Erythroblast (primary cell): ENCODE results near the gene RAB11FIP4.

ENCODE experiments used
- GATA1 ChIP-seq: IDR thresholded peaks from 2 replicates; pipeline ENCODE4 v1.6.1; 2011; ENCODE audit warnings: low read depth, mild to moderate bottlenecking, control low read depth, low read length, moderate library complexity
- POLR2A ChIP-seq: IDR thresholded peaks from 2 replicates; pipeline ENCODE4 v1.6.1; 2011; ENCODE audit warnings: mild to moderate bottlenecking, low read length

DNA sequence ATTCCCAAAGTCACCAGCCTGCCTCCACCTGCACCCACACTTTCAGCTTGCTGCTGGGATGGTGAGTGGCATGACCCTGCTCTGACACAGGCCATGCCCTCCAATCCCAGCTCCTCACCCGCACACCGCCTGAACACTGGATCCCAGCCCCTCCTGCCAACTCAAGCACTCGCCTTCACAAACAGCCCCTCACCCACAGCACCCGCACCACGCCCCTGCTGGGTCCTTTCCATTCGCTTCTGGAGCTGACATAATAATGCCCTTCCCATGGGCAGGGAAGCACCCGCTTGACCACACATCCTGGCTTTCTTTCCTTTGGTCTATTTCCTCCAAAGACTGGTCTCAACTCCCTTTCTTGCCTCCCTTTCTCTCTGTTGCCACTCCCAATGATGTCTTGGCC lies 57.6 kb downstream of the RAB11FIP4 start:
- TF ChIP-seq POLR2A (no peak), GATA1 (no peak)
